Measurements from ENCODE around the gene PAN3. TPM values are rescaled to one million over a fixed set of nuclear protein-coding genes. Genes with fewer than 3 reads are reported as not detected.

PAN3 gene
- total and polyA plus RNA-seq, 4 donors, result 10.3 to 65.4 (median 23.5) TPM

DNA sequence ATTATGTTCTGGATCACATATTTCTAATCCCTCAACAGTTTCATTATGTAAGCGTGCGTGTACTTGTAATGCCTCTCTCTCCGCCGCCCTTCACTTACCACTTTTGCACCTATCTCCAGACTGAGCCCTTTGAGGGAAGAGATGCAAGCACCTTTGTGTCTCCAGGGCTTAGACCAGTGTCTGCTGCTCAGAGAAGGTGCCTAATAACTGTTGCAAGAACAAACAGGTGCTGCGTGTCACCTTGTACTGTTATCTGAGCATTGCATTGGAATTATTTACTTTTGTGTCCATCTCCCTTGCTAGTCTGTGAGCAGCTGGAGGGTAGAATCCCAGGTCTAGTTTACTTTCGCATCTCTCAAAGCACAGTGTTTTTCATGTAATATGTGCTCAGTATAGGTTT, 200.4 kb downstream of the PAN3 start:
- ATAC-seq (ENCODE audit: insufficient read depth, low FRiP score) (no peak), DNase-seq (no peak)
- peaks cover 5 to 23% (median 7%) of the 10 kb centered on the region in 5 donors for H3K4me1 ChIP-seq (ENCODE audit: control insufficient read depth in 5 of 5, insufficient read depth in 5 of 5, low read length in 5 of 5)
- no peaks in the 10 kb centered on the region for H3K9me3 ChIP-seq (ENCODE audit: control insufficient read depth in 4 of 4, insufficient read depth in 3 of 4, low read length in 3 of 4)
- H3K9ac ChIP-seq (ENCODE audit: insufficient read depth in 1 of 2, low read length in 2 of 2), result no peak overlapping the region
- TF ChIP-seq, protein P1, sequence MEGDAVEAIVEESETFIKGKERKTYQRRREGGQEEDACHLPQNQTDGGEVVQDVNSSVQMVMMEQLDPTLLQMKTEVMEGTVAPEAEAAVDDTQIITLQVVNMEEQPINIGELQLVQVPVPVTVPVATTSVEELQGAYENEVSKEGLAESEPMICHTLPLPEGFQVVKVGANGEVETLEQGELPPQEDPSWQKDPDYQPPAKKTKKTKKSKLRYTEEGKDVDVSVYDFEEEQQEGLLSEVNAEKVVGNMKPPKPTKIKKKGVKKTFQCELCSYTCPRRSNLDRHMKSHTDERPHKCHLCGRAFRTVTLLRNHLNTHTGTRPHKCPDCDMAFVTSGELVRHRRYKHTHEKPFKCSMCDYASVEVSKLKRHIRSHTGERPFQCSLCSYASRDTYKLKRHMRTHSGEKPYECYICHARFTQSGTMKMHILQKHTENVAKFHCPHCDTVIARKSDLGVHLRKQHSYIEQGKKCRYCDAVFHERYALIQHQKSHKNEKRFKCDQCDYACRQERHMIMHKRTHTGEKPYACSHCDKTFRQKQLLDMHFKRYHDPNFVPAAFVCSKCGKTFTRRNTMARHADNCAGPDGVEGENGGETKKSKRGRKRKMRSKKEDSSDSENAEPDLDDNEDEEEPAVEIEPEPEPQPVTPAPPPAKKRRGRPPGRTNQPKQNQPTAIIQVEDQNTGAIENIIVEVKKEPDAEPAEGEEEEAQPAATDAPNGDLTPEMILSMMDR (IDR thresholded peaks at IDR 0.05; ENCODE audit: control extremely low read depth, extremely low read depth), result no peak
- 79 to 81% methylated on average over 6 of the region's 6 CpGs for WGBS, 2 donors
- H3K27ac ChIP-seq (ENCODE audit: low read depth in 1 of 2, low read length in 1 of 2), result no peak overlapping the region
- no peak overlapping the region for H3K4me3 ChIP-seq
- H3K27me3 ChIP-seq (ENCODE audit: control insufficient read depth in 3 of 3, insufficient read depth in 3 of 3, low read length in 2 of 3), result peaks cover 0 to 4% (median 0%) of the 10 kb centered on the region in 3 donors
- no peaks in the 10 kb centered on the region for H3K36me3 ChIP-seq (ENCODE audit: control insufficient read depth in 4 of 4, insufficient read depth in 4 of 4, low read length in 4 of 4)

DNA sequence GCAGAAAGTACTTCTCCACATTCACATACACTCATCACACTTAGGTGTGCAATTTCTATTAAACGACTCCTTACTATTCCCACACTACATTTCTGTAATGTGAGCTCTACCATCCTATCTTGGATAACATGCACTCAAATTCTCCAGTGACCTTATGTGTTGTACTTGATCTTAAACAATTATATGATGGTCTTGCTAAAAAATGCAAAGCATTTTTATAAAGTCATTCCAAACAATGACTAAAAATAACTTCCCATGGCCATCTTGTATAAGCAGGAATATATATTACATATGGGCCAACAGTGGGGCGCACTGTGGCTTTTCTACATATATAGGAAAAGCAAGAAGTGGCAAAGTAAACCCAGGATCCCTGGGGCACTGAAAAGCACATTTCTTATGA, 201.1 kb downstream of the PAN3 start:
- H3K36me3 ChIP-seq (ENCODE audit: control insufficient read depth in 4 of 4, insufficient read depth in 4 of 4, low read length in 4 of 4), result no peaks in the 10 kb centered on the region
- peaks cover 0 to 4% (median 0%) of the 10 kb centered on the region in 3 donors for H3K27me3 ChIP-seq (ENCODE audit: control insufficient read depth in 3 of 3, insufficient read depth in 3 of 3, low read length in 2 of 3)
- DNase-seq, result no peak
- 84 to 96% methylated on average over 2 of the region's 2 CpGs for WGBS, 2 donors
- no peak overlapping the region for H3K9ac ChIP-seq (ENCODE audit: insufficient read depth in 1 of 2, low read length in 2 of 2)
- H3K4me1 ChIP-seq (ENCODE audit: control insufficient read depth in 5 of 5, insufficient read depth in 5 of 5, low read length in 5 of 5), result peaks cover 5 to 20% (median 7%) of the 10 kb centered on the region in 5 donors
- ATAC-seq (ENCODE audit: insufficient read depth, low FRiP score), result no peak
- no peak overlapping the region for H3K27ac ChIP-seq (ENCODE audit: low read depth in 1 of 2, low read length in 1 of 2)
- H3K9me3 ChIP-seq (ENCODE audit: control insufficient read depth in 4 of 4, insufficient read depth in 3 of 4, low read length in 3 of 4), result no peaks in the 10 kb centered on the region
- TF ChIP-seq, protein P1 (IDR thresholded peaks at IDR 0.05; ENCODE audit: control extremely low read depth, extremely low read depth), result no peak
- no peak overlapping the region for H3K4me3 ChIP-seq

DNA sequence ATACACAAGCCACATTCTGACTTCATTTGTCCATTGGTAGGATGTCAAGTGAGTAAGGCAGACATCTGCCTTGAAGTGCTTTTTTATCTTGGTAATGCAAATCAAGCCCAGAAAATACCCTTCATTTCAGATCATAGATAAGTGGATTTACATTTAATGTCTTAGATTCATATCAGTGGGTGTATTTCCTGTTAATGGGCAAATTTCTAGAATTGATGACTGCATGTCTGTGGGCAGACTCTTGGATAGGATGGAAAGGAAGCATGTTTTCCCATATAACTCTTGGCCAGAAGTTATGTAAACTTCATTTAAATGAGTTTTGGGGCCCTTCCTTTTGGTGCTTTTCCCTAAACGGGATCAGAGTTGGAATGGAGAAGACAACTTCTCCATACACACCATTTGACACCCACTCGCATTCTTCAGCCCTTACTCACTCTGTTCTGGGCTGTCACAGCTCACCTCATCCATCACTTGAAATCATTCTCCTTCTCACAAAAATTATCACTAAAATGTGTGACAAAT, 202.0 kb downstream of the PAN3 start:
- H3K27me3 ChIP-seq (ENCODE audit: control insufficient read depth in 3 of 3, insufficient read depth in 3 of 3, low read length in 2 of 3), result peaks cover 0 to 4% (median 0%) of the 10 kb centered on the region in 3 donors
- H3K9me3 ChIP-seq (ENCODE audit: control insufficient read depth in 4 of 4, insufficient read depth in 3 of 4, low read length in 3 of 4), result no peaks in the 10 kb centered on the region
- H3K36me3 ChIP-seq (ENCODE audit: control insufficient read depth in 4 of 4, insufficient read depth in 4 of 4, low read length in 4 of 4), result no peaks in the 10 kb centered on the region
- DNase-seq (no peak), ATAC-seq (ENCODE audit: insufficient read depth, low FRiP score) (no peak)
- TF ChIP-seq, protein P1 (IDR thresholded peaks at IDR 0.05; ENCODE audit: control extremely low read depth, extremely low read depth), result no peak
- no peak overlapping the region for H3K4me3 ChIP-seq
- H3K9ac ChIP-seq (ENCODE audit: insufficient read depth in 1 of 2, low read length in 2 of 2), result no peak overlapping the region
- peaks cover 5 to 20% (median 7%) of the 10 kb centered on the region in 5 donors for H3K4me1 ChIP-seq (ENCODE audit: control insufficient read depth in 5 of 5, insufficient read depth in 5 of 5, low read length in 5 of 5)
- WGBS, 2 donors, result 76% methylated on average over 2 of the region's 2 CpGs
- no peak overlapping the region for H3K27ac ChIP-seq (ENCODE audit: low read depth in 1 of 2, low read length in 1 of 2)

DNA sequence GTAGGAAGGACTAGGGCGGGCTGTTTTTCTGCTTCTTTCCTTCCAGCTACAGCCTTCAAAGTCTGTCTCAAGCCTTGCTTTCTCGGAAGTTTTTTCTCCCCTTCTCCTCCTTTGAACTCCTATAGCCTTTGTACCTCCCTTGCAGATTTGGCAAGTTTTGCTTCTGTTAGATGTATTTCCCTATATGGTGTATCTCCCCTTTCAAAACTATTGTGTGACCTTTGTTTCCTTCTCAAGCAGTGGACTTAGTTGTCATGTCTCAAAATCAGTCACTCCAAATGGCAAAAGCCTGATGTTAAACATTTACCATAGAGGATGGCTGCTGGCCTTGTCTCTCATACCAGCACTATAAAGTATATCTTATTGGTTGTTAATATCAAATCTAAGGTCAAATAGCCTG, 203.9 kb downstream of the PAN3 start:
- H3K9me3 ChIP-seq (ENCODE audit: control insufficient read depth in 4 of 4, insufficient read depth in 3 of 4, low read length in 3 of 4), result no peaks in the 10 kb centered on the region
- no peaks in the 10 kb centered on the region for H3K27me3 ChIP-seq (ENCODE audit: control insufficient read depth in 3 of 3, insufficient read depth in 3 of 3, low read length in 2 of 3)
- peaks cover 2 to 18% (median 7%) of the 10 kb centered on the region in 5 donors for H3K4me1 ChIP-seq (ENCODE audit: control insufficient read depth in 5 of 5, insufficient read depth in 5 of 5, low read length in 5 of 5)
- H3K9ac ChIP-seq (ENCODE audit: insufficient read depth in 1 of 2, low read length in 2 of 2), result no peak overlapping the region
- DNase-seq (no peak), ATAC-seq (ENCODE audit: insufficient read depth, low FRiP score) (no peak)
- TF ChIP-seq, protein P1 (IDR thresholded peaks at IDR 0.05; ENCODE audit: control extremely low read depth, extremely low read depth), result no peak
- no peak overlapping the region for H3K27ac ChIP-seq (ENCODE audit: low read depth in 1 of 2, low read length in 1 of 2)
- H3K36me3 ChIP-seq (ENCODE audit: control insufficient read depth in 4 of 4, insufficient read depth in 4 of 4, low read length in 4 of 4), result no peaks in the 10 kb centered on the region
- WGBS, 2 donors, result 87 to 94% methylated on average over 2 of the region's 2 CpGs
- H3K4me3 ChIP-seq, result no peak overlapping the region

Data from lung (tissue), 12 donors.